Measurements from ENCODE around the gene RAB35.
A peak's percentile ranks its signal among the peaks of the same experiment; 100 is the strongest.

Gene RAB35

GRCh38 chr12:120125792-120126634 is 9.5 kb upstream of the RAB35 start:
- Histone ChIP-seq H3K27me3 (replicated peaks; ENCODE audit: control insufficient read depth, insufficient read depth, low read length) (no peaks in the 10 kb centered on the region), H3K4me3 (replicated peaks; ENCODE audit: low read depth, low read length) (no peak overlapping the region), H3K36me3 (ENCODE audit: control insufficient read depth, insufficient read depth, low read length) (peaks cover 25% of the 10 kb centered on the region)
- no peak for TF ChIP-seq CTCF (IDR thresholded peaks at IDR 0.05; ENCODE audit: insufficient read depth, low read length, poor library complexity, severe bottlenecking)
- no peak for DNase-seq (ENCODE audit: extremely low read depth, insufficient read length)

- DNase-seq (ENCODE audit: extremely low read depth, insufficient read length), result no peak
- no peak overlapping the region for H3K4me3 ChIP-seq (replicated peaks; ENCODE audit: low read depth, low read length)
- H3K27me3 ChIP-seq (replicated peaks; ENCODE audit: control insufficient read depth, insufficient read depth, low read length), result no peaks in the 10 kb centered on the region
- H3K36me3 ChIP-seq (ENCODE audit: control insufficient read depth, insufficient read depth, low read length), result peaks cover 16% of the 10 kb centered on the region
- no peak for TF ChIP-seq CTCF (IDR thresholded peaks at IDR 0.05; ENCODE audit: insufficient read depth, low read length, poor library complexity, severe bottlenecking)
These were observed 8.5 kb upstream of the RAB35 start for GRCh38 chr12:120125029-120125428.

GRCh38 chr12:120121766-120122293 is 5.3 kb upstream of the RAB35 start:
- no peak for TF ChIP-seq CTCF (IDR thresholded peaks at IDR 0.05; ENCODE audit: insufficient read depth, low read length, poor library complexity, severe bottlenecking)
- Histone ChIP-seq H3K36me3 (ENCODE audit: control insufficient read depth, insufficient read depth, low read length) (peaks cover 2% of the 10 kb centered on the region), H3K27me3 (replicated peaks; ENCODE audit: control insufficient read depth, insufficient read depth, low read length) (no peaks in the 10 kb centered on the region), H3K4me3 (replicated peaks; ENCODE audit: low read depth, low read length) (no peak overlapping the region; the same call in 1 of the 2 replicates)
- peak; percentile 76 for DNase-seq (ENCODE audit: extremely low read depth, insufficient read length)

- H3K36me3 ChIP-seq (ENCODE audit: control insufficient read depth, insufficient read depth, low read length), result peaks cover 2% of the 10 kb centered on the region
- H3K4me3 ChIP-seq (replicated peaks; ENCODE audit: low read depth, low read length), result no peak overlapping the region
- no peaks in the 10 kb centered on the region for H3K27me3 ChIP-seq (replicated peaks; ENCODE audit: control insufficient read depth, insufficient read depth, low read length)
- no peak for TF ChIP-seq CTCF (IDR thresholded peaks at IDR 0.05; ENCODE audit: insufficient read depth, low read length, poor library complexity, severe bottlenecking)
- no peak for DNase-seq (ENCODE audit: extremely low read depth, insufficient read length)
These were observed 4.8 kb upstream of the RAB35 start for GRCh38 chr12:120121343-120121742.

- TF ChIP-seq CTCF (IDR thresholded peaks at IDR 0.05; ENCODE audit: insufficient read depth, low read length, poor library complexity, severe bottlenecking), result no peak
- peak; percentile 77 for DNase-seq (ENCODE audit: extremely low read depth, insufficient read length)
- no peak overlapping the region; the same call in 1 of the 2 replicates for H3K4me3 ChIP-seq (replicated peaks; ENCODE audit: low read depth, low read length)
- peaks cover 6% of the 10 kb centered on the region for H3K36me3 ChIP-seq (ENCODE audit: control insufficient read depth, insufficient read depth, low read length)
- H3K27me3 ChIP-seq (replicated peaks; ENCODE audit: control insufficient read depth, insufficient read depth, low read length), result no peaks in the 10 kb centered on the region
These were observed 2.9 kb upstream of the RAB35 start for GRCh38 chr12:120119271-120119973.
